ENCODE measurements around the gene OXT. TPM values are rescaled to one million over a fixed set of nuclear protein-coding genes. Genes with fewer than 3 reads are reported as not detected.

The OXT gene
- total RNA-seq, 1 donor from 2014 or later: not detected

GRCh38 chr20:3045816-3046676 lies 25.4 kb upstream of the OXT start, which contains the start of gene MRPS26:
MRPS26 (plus strand) TSS chr20:3046052; CDS start chr20:3046069, 17 bp downstream.
- DNase-seq (ENCODE audit: extremely low spot score, unreplicated experiment): peak; percentile 92
- TF ChIP-seq, protein P1, sequence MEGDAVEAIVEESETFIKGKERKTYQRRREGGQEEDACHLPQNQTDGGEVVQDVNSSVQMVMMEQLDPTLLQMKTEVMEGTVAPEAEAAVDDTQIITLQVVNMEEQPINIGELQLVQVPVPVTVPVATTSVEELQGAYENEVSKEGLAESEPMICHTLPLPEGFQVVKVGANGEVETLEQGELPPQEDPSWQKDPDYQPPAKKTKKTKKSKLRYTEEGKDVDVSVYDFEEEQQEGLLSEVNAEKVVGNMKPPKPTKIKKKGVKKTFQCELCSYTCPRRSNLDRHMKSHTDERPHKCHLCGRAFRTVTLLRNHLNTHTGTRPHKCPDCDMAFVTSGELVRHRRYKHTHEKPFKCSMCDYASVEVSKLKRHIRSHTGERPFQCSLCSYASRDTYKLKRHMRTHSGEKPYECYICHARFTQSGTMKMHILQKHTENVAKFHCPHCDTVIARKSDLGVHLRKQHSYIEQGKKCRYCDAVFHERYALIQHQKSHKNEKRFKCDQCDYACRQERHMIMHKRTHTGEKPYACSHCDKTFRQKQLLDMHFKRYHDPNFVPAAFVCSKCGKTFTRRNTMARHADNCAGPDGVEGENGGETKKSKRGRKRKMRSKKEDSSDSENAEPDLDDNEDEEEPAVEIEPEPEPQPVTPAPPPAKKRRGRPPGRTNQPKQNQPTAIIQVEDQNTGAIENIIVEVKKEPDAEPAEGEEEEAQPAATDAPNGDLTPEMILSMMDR (IDR thresholded peaks at IDR 0.05): no peak
- H3K9me3 Mint-ChIP-seq (ENCODE audit: unreplicated experiment): no peaks in the 10 kb centered on the region
- H3K4me3 Mint-ChIP-seq (ENCODE audit: unreplicated experiment): peak within 1 kb of the TSS; percentile 87
- peaks cover 23% of the 10 kb centered on the region for H3K4me1 Mint-ChIP-seq (ENCODE audit: unreplicated experiment)
- peak within 1 kb of the TSS; percentile 80 for H3K27ac Mint-ChIP-seq (ENCODE audit: unreplicated experiment)
- H3K27me3 Mint-ChIP-seq (ENCODE audit: unreplicated experiment): no peaks in the 10 kb centered on the region
- H3K36me3 Mint-ChIP-seq (ENCODE audit: unreplicated experiment): peaks cover 16% of the 10 kb centered on the region

- Mint-ChIP-seq H3K9me3 (ENCODE audit: unreplicated experiment) (no peaks in the 10 kb centered on the region), H3K36me3 (ENCODE audit: unreplicated experiment) (peaks cover 16% of the 10 kb centered on the region), H3K4me1 (ENCODE audit: unreplicated experiment) (peaks cover 18% of the 10 kb centered on the region), H3K27me3 (ENCODE audit: unreplicated experiment) (no peaks in the 10 kb centered on the region), H3K27ac (ENCODE audit: unreplicated experiment) (peak overlapping the region; percentile 65), H3K4me3 (ENCODE audit: unreplicated experiment) (peak overlapping the region; percentile 87)
- TF ChIP-seq, protein P1 (IDR thresholded peaks at IDR 0.05): no peak
- DNase-seq (ENCODE audit: extremely low spot score, unreplicated experiment): no peak
These were observed 24.6 kb upstream of the OXT start for GRCh38 chr20:3046677-3047462.

- DNase-seq (ENCODE audit: extremely low spot score, unreplicated experiment): no peak
- TF ChIP-seq, protein P1 (IDR thresholded peaks at IDR 0.05): no peak
- peaks cover 16% of the 10 kb centered on the region for H3K36me3 Mint-ChIP-seq (ENCODE audit: unreplicated experiment)
- no peaks in the 10 kb centered on the region for H3K27me3 Mint-ChIP-seq (ENCODE audit: unreplicated experiment)
- peaks cover 11% of the 10 kb centered on the region for H3K4me1 Mint-ChIP-seq (ENCODE audit: unreplicated experiment)
- no peaks in the 10 kb centered on the region for H3K9me3 Mint-ChIP-seq (ENCODE audit: unreplicated experiment)
- H3K27ac Mint-ChIP-seq (ENCODE audit: unreplicated experiment): no peak overlapping the region
- peak overlapping the region; percentile 87 for H3K4me3 Mint-ChIP-seq (ENCODE audit: unreplicated experiment)
These were observed 23.7 kb upstream of the OXT start for GRCh38 chr20:3047486-3048419.

DNA sequence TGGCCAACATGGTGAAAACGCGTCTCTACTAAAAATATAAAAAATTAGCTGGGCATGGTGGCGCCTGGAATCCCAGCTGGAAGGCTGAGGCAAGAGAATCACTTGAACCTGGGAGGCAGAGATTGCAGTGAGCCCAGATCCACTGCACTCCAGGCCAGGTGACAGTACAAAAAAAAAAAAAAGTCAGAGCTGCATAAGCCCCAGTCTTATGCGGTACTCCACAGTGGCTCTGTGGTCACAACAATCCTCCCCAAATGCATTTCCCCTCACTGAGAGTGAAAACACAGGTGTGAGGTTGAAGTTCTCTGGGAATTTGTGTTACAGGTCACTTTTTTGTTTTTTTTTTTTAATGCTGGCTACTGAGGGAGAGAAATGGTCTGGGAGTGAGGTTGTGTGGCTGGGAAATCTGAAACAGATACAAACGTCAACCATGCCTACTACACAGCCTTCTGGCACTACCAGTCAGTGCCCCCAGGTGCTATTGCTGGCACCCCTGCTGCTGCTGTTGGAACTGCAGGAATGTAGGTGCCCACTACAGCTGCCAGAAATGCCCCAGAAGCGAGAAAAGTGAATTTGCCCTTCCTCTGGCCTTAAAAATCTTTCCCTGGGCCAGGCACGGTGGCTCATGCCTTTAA lies 19.9 kb upstream of the OXT start:
- Mint-ChIP-seq H3K4me3 (ENCODE audit: unreplicated experiment) (no peak overlapping the region), H3K36me3 (ENCODE audit: unreplicated experiment) (peaks cover 16% of the 10 kb centered on the region), H3K27ac (ENCODE audit: unreplicated experiment) (no peak overlapping the region), H3K4me1 (ENCODE audit: unreplicated experiment) (peaks cover 6% of the 10 kb centered on the region), H3K9me3 (ENCODE audit: unreplicated experiment) (no peaks in the 10 kb centered on the region), H3K27me3 (ENCODE audit: unreplicated experiment) (no peaks in the 10 kb centered on the region)
- DNase-seq (ENCODE audit: extremely low spot score, unreplicated experiment): no peak
- TF ChIP-seq, protein P1 (IDR thresholded peaks at IDR 0.05): no peak
